ENCODE results near the gene DND1.
"Not testable (repeated sequence)": the region's sequence is repeated elsewhere in the genome, so short reads cannot be mapped to it uniquely, and the experiment has no call there.

Gene DND1

DNA sequence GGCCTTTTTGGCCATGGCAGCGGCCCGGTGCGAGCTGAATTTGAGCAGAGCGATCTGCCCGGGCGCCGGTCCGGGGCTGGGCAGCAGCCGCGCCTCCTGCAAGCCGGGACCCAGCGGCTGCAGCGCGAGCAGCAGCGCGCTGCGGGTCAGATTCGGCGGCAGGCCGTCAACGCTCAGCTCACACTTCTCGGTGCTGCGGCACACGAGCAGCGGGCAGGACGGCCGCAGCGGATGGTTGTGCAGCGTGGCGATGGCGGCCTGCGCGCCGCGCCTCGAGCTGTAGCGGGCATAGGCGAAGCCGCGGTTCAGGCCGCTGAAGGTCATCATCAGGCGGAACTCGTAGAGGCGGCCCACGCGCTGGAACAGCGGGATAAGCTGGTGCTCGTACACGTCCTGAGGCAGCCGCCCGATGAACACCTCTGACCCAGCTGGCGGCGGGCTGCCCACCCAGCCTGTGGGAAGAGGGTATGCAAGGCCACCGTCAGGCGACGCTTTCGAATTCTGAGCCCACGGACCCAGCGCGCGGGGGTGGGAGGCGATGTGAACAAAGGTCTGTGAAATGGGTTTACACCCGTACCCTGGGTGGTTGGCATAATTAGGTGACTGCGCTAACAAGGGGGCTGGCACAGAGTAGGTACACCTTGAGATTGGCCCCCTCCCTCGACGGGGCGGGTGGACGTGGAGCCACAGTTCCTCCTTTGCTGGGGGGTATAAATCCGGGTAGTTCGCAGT lies 755 bp downstream of the DND1 start:
- H3K27ac ChIP-seq: no peak overlapping the region
- DNase-seq (ENCODE audit: low spot score): no peak
- POLR2A ChIA-PET (ENCODE audit: low non-redundant PET): interaction anchor here (0.6 kb wide), 1 partner anchor 107 kb away, joined by 3 read pairs; no protein-coding TSS in a partner anchor
- TF ChIP-seq, protein P1, sequence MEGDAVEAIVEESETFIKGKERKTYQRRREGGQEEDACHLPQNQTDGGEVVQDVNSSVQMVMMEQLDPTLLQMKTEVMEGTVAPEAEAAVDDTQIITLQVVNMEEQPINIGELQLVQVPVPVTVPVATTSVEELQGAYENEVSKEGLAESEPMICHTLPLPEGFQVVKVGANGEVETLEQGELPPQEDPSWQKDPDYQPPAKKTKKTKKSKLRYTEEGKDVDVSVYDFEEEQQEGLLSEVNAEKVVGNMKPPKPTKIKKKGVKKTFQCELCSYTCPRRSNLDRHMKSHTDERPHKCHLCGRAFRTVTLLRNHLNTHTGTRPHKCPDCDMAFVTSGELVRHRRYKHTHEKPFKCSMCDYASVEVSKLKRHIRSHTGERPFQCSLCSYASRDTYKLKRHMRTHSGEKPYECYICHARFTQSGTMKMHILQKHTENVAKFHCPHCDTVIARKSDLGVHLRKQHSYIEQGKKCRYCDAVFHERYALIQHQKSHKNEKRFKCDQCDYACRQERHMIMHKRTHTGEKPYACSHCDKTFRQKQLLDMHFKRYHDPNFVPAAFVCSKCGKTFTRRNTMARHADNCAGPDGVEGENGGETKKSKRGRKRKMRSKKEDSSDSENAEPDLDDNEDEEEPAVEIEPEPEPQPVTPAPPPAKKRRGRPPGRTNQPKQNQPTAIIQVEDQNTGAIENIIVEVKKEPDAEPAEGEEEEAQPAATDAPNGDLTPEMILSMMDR (conservative IDR thresholded peaks at IDR 0.05; ENCODE audit: low read depth): no peak
- CTCF ChIA-PET: interaction anchor here (0.6 kb wide), 2 partner anchors 25 to 358 kb away, joined by 5 to 6 read pairs; partner anchors contain the start of genes IK and NDUFA2

DNA sequence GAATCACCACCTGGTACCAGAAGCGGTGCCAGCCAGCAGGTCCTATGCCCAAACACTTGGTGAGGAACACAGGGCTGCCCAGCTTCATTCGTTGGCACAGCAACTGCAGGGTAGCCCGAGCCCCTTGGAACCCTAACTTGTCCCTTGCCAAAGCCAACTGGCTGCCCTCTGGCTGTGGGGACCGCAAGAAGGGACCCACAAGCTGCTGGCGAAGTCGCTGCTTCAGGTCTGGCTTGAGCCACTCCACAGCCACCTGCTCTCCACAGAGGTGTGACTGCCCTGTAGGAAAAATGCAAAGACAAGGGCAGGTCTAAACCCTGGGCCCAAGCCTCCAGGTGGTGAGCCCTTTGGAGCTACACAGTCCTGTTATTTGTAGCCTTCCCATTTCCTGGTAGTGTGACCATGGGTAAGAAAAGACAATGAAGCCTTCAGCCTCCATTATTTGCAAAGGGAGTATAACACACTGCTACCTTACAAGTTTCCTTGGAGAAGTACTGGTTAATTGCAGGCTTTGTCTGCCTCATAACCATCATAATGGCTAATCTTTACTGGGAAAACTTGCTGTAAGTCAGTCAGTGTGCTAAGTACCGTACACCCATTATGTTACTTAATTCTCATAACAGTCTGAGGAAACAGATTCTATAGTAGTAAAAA lies 1.8 kb downstream of the DND1 start:
- TF ChIP-seq, protein P1 (conservative IDR thresholded peaks at IDR 0.05; ENCODE audit: low read depth): no peak
- ChIA-PET CTCF (interaction anchor here (0.6 kb wide), 1 partner anchor 357 kb away, joined by 6 read pairs; no protein-coding TSS in a partner anchor), POLR2A (ENCODE audit: low non-redundant PET) (no interaction called here)

DNA sequence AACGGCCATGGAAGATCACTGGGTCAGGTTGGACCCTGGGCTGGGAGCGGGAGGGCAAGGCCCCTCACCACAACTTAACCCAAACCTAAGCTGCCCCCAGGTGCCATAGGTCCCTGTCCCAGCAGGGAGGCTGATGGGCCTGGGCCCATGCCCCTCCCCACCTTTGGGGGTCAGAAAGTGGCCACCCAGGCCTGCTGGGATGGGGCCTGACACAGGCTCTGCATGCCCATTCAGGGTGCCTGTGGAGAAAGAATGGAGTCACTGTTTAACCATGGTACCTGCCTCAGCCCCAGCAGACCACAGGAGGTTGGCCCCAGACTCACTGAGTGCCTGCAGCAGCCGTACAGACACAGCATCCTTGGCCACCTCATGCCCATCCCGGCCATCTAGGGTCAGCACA lies 2.3 kb downstream of the DND1 start:
- CTCF ChIA-PET; DNase-seq (ENCODE audit: low spot score); POLR2A ChIA-PET (ENCODE audit: low non-redundant PET): not testable (repeated sequence)
- H3K27ac ChIP-seq: peak overlapping the region; percentile 29; the same call in 1 of the 2 replicates

More for the DNA sequence above, 1.8 kb downstream of the DND1 start:
- DNase-seq (ENCODE audit: low spot score): no peak
- peak overlapping the region; percentile 29; the same call in 1 of the 2 replicates for H3K27ac ChIP-seq

DNA sequence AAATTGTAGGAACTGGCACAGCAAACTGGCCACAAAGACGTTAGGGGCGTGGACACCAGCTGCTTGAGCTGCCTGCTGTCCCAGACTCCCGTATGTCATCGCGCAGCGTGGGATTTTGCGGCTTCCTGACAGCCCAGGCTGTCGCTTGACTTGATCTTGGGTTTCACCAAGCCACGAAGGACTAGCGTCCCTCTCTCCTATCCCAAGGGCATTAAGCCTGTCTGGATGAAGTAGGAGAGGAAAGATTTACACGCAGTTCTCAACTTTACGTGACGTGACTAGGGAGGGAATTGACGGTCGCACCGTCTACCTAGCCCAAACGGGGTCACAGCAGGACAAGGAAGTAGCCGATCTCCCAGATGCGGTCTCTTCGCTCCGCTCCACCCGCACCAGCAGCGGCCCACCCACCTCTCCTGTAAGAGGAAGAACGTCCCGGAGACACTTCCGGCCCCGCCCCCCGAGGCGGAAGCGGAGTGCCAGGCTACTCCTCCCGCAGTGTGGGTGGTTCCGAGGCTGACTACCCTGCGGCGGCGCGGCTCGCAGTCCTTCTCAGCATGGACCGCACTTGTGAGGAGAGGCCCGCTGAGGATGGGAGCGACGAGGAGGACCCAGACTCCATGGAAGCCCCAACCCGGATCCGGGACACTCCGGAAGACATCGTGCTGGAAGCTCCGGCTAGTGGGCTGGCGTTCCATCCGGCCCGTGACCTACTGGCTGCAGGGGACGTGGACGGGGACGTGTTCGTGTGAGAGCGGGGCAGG lies 8.8 kb downstream of the DND1 start, which contains the start of gene WDR55:
Gene WDR55, plus strand, starts transcription at position 546 of the 761 bp plus-strand sequence. Its CDS starts 9 bp downstream, at position 555.
- H3K27ac ChIP-seq: peak within 1 kb of the TSS; percentile 94
- ChIA-PET POLR2A (ENCODE audit: low non-redundant PET) (interaction anchor here (0.5 to 2.5 kb wide), 3 partner anchors 18 to 225 kb away, joined by 4 to 14 read pairs (median 6); partner anchors contain the start of genes IK and NDUFA2), CTCF (interaction anchor here (0.6 to 1.0 kb wide), 3 partner anchors 22 to 1357 kb away, joined by 3 to 6 read pairs (median 4); no protein-coding TSS in a partner anchor)
- TF ChIP-seq, protein P1 (conservative IDR thresholded peaks at IDR 0.05; ENCODE audit: low read depth): no peak
- peak; percentile 99 for DNase-seq (ENCODE audit: low spot score)

DNA sequence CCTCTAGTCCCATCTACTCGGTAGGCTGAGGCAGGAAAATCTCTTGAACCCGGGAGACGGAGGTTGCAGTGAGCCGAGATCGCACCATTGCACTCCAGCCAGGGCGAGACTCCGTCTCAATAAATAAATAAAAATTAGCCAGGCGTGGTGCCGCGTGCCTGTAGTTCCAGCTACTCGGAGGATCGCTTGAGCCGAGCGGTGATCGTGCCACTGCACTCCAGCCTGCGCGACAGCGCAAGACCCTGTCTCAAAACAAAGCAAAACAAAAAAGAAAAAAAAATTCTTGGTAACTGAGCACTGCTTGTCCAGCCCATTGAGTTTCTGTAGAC lies 9.4 kb downstream of the DND1 start:
- H3K27ac ChIP-seq: peak overlapping the region; percentile 94
- no peak for DNase-seq (ENCODE audit: low spot score)
- ChIA-PET POLR2A (ENCODE audit: low non-redundant PET) (interaction anchor here (0.5 to 2.5 kb wide), 2 partner anchors 17 to 117 kb away, joined by 4 to 14 read pairs; partner anchors contain the start of genes IK and NDUFA2), CTCF (interaction anchor here (0.7 to 1.0 kb wide), 2 partner anchors 21 to 106 kb away, joined by 3 to 4 read pairs; no protein-coding TSS in a partner anchor)
- TF ChIP-seq, protein P1 (conservative IDR thresholded peaks at IDR 0.05; ENCODE audit: low read depth): no peak

DNA sequence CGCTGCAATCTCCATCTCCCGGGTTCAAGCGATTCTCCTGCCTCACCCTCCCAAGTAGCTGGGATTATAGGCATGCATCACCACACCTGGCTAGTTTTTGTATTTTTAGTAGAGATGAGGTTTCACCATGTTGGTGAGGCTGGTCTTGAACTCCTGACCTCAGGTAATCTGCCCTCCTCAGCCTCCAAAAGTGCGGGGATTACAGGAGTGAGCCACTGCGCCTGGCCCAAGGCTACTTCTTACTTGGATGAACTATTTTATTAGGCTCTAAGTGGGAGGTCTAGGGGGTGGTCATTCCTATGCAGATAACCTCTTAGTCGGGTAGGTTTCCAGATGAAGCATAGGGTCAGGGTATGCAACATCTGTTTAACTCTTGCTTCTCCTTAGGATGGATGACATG lies 13.0 kb downstream of the DND1 start:
- DNase-seq (ENCODE audit: low spot score); POLR2A ChIA-PET (ENCODE audit: low non-redundant PET); H3K27ac ChIP-seq; CTCF ChIA-PET: not testable (repeated sequence)

DNA sequence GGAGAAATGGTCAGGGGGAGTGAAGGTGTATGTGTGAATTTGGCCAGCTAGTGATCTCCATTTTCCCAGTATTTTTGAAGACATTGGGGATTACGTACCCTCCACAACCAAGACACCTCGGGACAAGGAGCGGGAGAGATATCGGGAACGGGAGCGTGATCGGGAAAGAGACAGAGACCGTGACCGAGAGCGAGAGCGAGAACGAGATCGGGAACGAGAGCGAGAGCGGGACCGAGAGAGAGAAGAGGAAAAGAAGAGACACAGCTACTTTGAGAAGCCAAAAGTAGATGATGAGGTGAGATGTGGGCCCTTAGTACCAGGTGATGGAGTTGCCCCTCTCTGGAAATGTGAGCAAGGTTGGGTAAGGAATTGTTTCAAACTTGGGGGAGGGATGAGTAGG lies 14.5 kb downstream of the DND1 start:
- no peak for DNase-seq (ENCODE audit: low spot score)
- CTCF ChIA-PET: no interaction called here
- POLR2A ChIA-PET (ENCODE audit: low non-redundant PET): interaction anchor here (0.6 kb wide), 1 partner anchor 1653 kb away, joined by 3 read pairs; no protein-coding TSS in a partner anchor
- TF ChIP-seq, protein P1 (conservative IDR thresholded peaks at IDR 0.05; ENCODE audit: low read depth): no peak
- H3K27ac ChIP-seq: no peak overlapping the region

Measured in RWPE1 (cell line).